OCI-LY3 (cell line): Measurements from ENCODE around the gene IBA57.

Experiments
- H2AFZ ChIP-seq: fragments of 200-600, 300-600 bp; shearing (Covaris generic); 2 replicates; pipeline ENCODE4 v1.6.0; 2014; ENCODE audit warnings: antibody characterized with exemption, low read depth, low read length
- H3K27ac ChIP-seq: fragments of 200-600, 300-600 bp; sonication (generic); 2 replicates; pipeline ENCODE4 v1.5.1; 2014; ENCODE audit warnings: mild to moderate bottlenecking, low read length, moderate library complexity, mixed read lengths
- H3K27me3 ChIP-seq: fragments of 200-600, 300-600 bp; sonication (generic); 2 replicates; pipeline ENCODE4 v1.6.1; 2014; ENCODE audit warnings: low read depth, low read length, mixed read lengths
- H3K36me3 ChIP-seq: fragments of 200-600, 300-600 bp; sonication (generic); replicated peaks from 2 replicates; pipeline ENCODE3; 2014; ENCODE audit warnings: low read depth, low read length, mixed read lengths
- H3K4me1 ChIP-seq: fragments of 300-600, 200-600 bp; sonication (generic); 2 replicates; pipeline ENCODE4 v1.6.1; 2014; ENCODE audit warnings: low read length, mixed read lengths
- H3K4me2 ChIP-seq: fragments of 200-600, 300-600 bp; sonication (generic); 2 replicates; pipeline ENCODE4 v1.6.1; 2014; ENCODE audit warnings: low read length, mixed read lengths
- H3K4me3 ChIP-seq: fragments of 300-600, 200-600 bp; sonication (generic); 2 replicates; pipeline ENCODE4 v1.5.1; 2014; ENCODE audit warnings: antibody characterized with exemption, mild to moderate bottlenecking, low read length, moderate library complexity
- H3K79me2 ChIP-seq: fragments of 300-600, 200-600 bp; shearing (Covaris generic); 2 replicates; pipeline ENCODE4 v1.6.1; 2014; ENCODE audit warnings: mild to moderate bottlenecking, low read length, mixed read lengths
- H3K9ac ChIP-seq: fragments of 300-600, 200-600 bp; shearing (Covaris generic); 2 replicates; pipeline ENCODE4 v1.6.0; 2014; ENCODE audit warnings: mild to moderate bottlenecking, low read length, moderate library complexity
- H3K9me3 ChIP-seq: fragments of 200-600, 300-600 bp; shearing (Covaris generic); 2 replicates; pipeline ENCODE4 v1.6.1; 2014; ENCODE audit warnings: low read length, mixed read lengths; ENCODE audit not compliant: insufficient read depth
- H4K20me1 ChIP-seq: fragments of 200-600, 300-600 bp; sonication (generic); 2 replicates; pipeline ENCODE4 v1.6.1; 2016; ENCODE audit warnings: low read length, mixed read lengths; ENCODE audit not compliant: insufficient read depth
- CTCF ChIP-seq: fragments of 200-600, 300-600 bp; sonication (generic); IDR thresholded peaks from 2 replicates; pipeline ENCODE4 v1.5.1; 2014; ENCODE audit warnings: antibody characterized with exemption, low read length, low read depth
- EZH2phosphoT487 ChIP-seq: fragments of 200-600 bp; shearing (Covaris generic); IDR thresholded peaks from 2 replicates; pipeline ENCODE4 v1.6.1; 2018; ENCODE audit warnings: antibody characterized with exemption, mixed run types, low read depth

IBA57 gene

GRCh38 chr1:228231189-228231588, 65.6 kb downstream of the IBA57 start:
- Histone ChIP-seq H3K79me2 (no peaks in the 10 kb centered on the region), H3K9ac (no peak overlapping the region), H3K4me1 (no peaks in the 10 kb centered on the region), H3K27ac (no peak overlapping the region), H3K9me3 (no peaks in the 10 kb centered on the region), H3K4me2 (no peak overlapping the region), H4K20me1 (no peaks in the 10 kb centered on the region), H3K4me3 (no peak overlapping the region), H3K36me3 (no peaks in the 10 kb centered on the region), H2AFZ (no peak overlapping the region), H3K27me3 (no peaks in the 10 kb centered on the region)
- no peak for TF ChIP-seq CTCF
- no peak for TF ChIP-seq EZH2phosphoT487
